ENCODE measurements around the gene FABP7.

GRCh38 chr6:122803171-122803661 is 23.7 kb downstream of the FABP7 start:
- TF ChIP-seq, protein P1, sequence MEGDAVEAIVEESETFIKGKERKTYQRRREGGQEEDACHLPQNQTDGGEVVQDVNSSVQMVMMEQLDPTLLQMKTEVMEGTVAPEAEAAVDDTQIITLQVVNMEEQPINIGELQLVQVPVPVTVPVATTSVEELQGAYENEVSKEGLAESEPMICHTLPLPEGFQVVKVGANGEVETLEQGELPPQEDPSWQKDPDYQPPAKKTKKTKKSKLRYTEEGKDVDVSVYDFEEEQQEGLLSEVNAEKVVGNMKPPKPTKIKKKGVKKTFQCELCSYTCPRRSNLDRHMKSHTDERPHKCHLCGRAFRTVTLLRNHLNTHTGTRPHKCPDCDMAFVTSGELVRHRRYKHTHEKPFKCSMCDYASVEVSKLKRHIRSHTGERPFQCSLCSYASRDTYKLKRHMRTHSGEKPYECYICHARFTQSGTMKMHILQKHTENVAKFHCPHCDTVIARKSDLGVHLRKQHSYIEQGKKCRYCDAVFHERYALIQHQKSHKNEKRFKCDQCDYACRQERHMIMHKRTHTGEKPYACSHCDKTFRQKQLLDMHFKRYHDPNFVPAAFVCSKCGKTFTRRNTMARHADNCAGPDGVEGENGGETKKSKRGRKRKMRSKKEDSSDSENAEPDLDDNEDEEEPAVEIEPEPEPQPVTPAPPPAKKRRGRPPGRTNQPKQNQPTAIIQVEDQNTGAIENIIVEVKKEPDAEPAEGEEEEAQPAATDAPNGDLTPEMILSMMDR (conservative IDR thresholded peaks at IDR 0.05 in 1 of 2, IDR thresholded peaks at IDR 0.05 in 1 of 2; ENCODE audit: extremely low read depth in 1 of 2, insufficient read depth in 1 of 2, low read depth in 1 of 2, low read length in 2 of 2): no peak
- no peak for TF ChIP-seq EZH2 (IDR thresholded peaks at IDR 0.05; ENCODE audit: borderline replicate concordance, low read length)

All from mammary epithelial cell (primary cell).